ENCODE results near the gene ZC3H6.

DNA sequence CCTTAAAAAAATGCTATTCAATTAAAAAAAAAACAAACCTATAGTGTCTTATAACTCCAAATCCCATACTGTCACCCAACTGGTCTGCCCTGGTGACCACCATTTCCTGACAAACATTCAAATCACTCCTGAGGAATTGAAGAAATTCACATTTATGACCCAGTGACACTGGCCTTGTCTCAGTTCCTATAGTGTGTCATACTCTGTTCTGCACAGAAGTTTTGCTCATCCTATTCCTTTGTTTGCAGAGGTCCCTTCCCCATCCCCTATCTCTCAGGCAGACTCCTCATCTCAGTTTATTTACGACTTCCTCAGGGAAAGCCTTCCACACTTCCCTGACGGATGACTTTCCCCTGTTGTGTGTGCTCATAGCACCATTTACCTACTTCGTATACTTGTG is 14.7 kb downstream of the ZC3H6 start:
- TF ChIP-seq CTCF (IDR thresholded peaks at IDR 0.05) (no peak), YY1 (IDR thresholded peaks at IDR 0.05; ENCODE audit: low read depth) (no peak), RXRA (IDR thresholded peaks at IDR 0.05; ENCODE audit: borderline replicate concordance, low read depth) (no peak), USF2 (IDR thresholded peaks at IDR 0.05; ENCODE audit: borderline replicate concordance, low read depth, low read length) (no peak), POLR2AphosphoS5 (IDR thresholded peaks at IDR 0.05; ENCODE audit: low read depth, low read length) (no peak), EZH2phosphoT487 (IDR thresholded peaks at IDR 0.05; ENCODE audit: borderline replicate concordance, low read depth) (no peak), ELF1 (IDR thresholded peaks at IDR 0.05) (no peak)
- TF ChIP-seq, protein P1, sequence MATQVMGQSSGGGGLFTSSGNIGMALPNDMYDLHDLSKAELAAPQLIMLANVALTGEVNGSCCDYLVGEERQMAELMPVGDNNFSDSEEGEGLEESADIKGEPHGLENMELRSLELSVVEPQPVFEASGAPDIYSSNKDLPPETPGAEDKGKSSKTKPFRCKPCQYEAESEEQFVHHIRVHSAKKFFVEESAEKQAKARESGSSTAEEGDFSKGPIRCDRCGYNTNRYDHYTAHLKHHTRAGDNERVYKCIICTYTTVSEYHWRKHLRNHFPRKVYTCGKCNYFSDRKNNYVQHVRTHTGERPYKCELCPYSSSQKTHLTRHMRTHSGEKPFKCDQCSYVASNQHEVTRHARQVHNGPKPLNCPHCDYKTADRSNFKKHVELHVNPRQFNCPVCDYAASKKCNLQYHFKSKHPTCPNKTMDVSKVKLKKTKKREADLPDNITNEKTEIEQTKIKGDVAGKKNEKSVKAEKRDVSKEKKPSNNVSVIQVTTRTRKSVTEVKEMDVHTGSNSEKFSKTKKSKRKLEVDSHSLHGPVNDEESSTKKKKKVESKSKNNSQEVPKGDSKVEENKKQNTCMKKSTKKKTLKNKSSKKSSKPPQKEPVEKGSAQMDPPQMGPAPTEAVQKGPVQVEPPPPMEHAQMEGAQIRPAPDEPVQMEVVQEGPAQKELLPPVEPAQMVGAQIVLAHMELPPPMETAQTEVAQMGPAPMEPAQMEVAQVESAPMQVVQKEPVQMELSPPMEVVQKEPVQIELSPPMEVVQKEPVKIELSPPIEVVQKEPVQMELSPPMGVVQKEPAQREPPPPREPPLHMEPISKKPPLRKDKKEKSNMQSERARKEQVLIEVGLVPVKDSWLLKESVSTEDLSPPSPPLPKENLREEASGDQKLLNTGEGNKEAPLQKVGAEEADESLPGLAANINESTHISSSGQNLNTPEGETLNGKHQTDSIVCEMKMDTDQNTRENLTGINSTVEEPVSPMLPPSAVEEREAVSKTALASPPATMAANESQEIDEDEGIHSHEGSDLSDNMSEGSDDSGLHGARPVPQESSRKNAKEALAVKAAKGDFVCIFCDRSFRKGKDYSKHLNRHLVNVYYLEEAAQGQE (IDR thresholded peaks at IDR 0.05; ENCODE audit: low read depth, low read length) = no peak
